ENCODE data around the gene PCDHGC3.

The PCDHGC3 gene

DNA sequence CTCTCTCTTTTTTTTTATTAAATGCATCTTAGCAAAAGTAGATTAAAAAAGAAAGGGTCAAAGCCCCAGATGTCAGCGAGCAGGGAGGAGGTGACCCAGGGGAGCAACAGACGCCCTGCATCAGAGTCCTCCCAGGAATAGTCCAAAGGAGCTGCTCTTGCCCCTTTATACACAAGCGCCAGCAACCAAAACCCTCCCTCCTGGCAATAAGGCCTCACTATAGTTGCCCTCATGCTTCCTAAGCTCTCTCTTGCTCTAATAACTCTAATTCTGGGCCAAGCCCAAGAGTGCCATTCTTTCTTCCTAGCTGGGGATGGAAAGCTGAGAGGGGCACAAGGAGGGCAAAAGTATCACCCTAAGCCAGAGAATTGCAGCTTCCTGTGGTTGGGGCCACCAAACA lies 39.4 kb downstream of the PCDHGC3 start:
- TF ChIP-seq, protein P1, sequence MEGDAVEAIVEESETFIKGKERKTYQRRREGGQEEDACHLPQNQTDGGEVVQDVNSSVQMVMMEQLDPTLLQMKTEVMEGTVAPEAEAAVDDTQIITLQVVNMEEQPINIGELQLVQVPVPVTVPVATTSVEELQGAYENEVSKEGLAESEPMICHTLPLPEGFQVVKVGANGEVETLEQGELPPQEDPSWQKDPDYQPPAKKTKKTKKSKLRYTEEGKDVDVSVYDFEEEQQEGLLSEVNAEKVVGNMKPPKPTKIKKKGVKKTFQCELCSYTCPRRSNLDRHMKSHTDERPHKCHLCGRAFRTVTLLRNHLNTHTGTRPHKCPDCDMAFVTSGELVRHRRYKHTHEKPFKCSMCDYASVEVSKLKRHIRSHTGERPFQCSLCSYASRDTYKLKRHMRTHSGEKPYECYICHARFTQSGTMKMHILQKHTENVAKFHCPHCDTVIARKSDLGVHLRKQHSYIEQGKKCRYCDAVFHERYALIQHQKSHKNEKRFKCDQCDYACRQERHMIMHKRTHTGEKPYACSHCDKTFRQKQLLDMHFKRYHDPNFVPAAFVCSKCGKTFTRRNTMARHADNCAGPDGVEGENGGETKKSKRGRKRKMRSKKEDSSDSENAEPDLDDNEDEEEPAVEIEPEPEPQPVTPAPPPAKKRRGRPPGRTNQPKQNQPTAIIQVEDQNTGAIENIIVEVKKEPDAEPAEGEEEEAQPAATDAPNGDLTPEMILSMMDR (IDR thresholded peaks at IDR 0.05; ENCODE audit: unreplicated experiment in 3 of 3): no peak
- H3K27me3 Mint-ChIP-seq (ENCODE audit: low read depth): peaks cover 3% of the 10 kb centered on the region
- peak overlapping the region; percentile 54 to 64 (median 63) for H3K4me3 Mint-ChIP-seq
- peaks cover 87% of the 10 kb centered on the region for H3K4me1 Mint-ChIP-seq
- H3K27ac Mint-ChIP-seq: peak overlapping the region in 1 of 3 experiments; percentile 99
- peaks cover 55% of the 10 kb centered on the region for H3K36me3 Mint-ChIP-seq (ENCODE audit: low read depth)
- H3K9me3 Mint-ChIP-seq: no peaks in the 10 kb centered on the region

DNA sequence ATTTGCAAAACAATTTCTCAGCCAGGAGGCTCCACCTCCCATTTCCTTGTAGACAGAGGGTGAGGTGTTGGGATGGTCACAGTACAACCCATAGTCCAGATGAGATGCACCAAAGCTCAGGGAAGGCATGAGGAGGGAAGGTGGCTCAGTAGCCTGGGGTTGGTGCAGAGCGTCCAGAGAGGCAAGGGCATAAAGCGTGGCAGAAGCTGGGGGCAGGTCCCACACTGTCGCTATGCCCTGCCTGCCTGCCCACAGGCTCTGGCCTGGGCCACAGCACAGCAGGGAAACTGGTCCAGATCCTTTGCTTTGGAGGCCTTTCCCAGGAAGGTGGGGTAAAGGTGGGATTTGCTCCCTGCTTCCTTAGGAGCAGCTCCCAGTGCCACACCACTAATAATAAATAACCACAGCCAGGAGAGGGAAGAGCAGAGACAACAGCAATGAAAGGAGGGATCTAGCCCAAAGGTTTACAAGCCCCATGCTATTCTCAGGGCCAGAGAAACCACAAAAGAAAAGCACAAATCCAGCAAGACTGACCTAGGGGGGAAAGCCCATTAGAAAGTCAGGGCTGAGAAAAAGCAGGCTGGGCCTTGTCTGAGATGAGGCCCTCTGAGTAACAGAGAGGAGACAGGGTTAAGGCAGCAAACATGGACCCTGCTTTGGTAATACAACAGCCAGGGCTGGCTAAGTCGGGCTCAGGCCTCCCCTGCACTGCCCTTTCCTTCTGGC lies 40.3 kb downstream of the PCDHGC3 start:
- peak overlapping the region in 1 of 3 experiments; percentile 99 for H3K27ac Mint-ChIP-seq
- peaks cover 58% of the 10 kb centered on the region for H3K36me3 Mint-ChIP-seq (ENCODE audit: low read depth)
- H3K9me3 Mint-ChIP-seq: no peaks in the 10 kb centered on the region
- H3K4me1 Mint-ChIP-seq: peaks cover 93% of the 10 kb centered on the region
- H3K27me3 Mint-ChIP-seq (ENCODE audit: low read depth): peaks cover 3% of the 10 kb centered on the region
- TF ChIP-seq, protein P1 (IDR thresholded peaks at IDR 0.05; ENCODE audit: unreplicated experiment in 3 of 3): no peak
- peak overlapping the region in 2 of 3 experiments; percentile 14 to 51 for H3K4me3 Mint-ChIP-seq

DNA sequence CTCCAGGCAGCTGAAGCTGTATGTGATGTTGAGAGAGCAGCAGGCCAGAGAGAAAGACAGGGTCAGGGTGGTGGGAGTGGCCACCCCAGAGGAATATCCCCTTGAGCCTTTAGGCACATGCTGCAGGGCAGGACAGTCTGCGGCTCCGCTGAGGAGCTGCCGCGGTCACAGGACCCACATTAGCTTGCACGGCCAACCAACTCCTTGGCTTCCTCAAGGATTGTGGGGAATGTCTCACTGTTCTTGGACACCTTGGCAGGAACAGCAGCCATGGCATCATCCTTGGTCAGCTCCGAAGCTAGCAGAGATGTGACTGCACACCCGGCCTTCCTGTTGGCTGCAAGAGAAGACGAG lies 40.9 kb downstream of the PCDHGC3 start:
- Mint-ChIP-seq H3K4me1 (peaks cover 95% of the 10 kb centered on the region), H3K27me3 (ENCODE audit: low read depth) (peaks cover 3% of the 10 kb centered on the region), H3K4me3 (peak overlapping the region in 1 of 3 experiments; percentile 55), H3K36me3 (ENCODE audit: low read depth) (peaks cover 58% of the 10 kb centered on the region), H3K9me3 (no peaks in the 10 kb centered on the region), H3K27ac (peak overlapping the region in 1 of 3 experiments; percentile 99)
- TF ChIP-seq, protein P1 (IDR thresholded peaks at IDR 0.05; ENCODE audit: unreplicated experiment in 3 of 3): no peak

DNA sequence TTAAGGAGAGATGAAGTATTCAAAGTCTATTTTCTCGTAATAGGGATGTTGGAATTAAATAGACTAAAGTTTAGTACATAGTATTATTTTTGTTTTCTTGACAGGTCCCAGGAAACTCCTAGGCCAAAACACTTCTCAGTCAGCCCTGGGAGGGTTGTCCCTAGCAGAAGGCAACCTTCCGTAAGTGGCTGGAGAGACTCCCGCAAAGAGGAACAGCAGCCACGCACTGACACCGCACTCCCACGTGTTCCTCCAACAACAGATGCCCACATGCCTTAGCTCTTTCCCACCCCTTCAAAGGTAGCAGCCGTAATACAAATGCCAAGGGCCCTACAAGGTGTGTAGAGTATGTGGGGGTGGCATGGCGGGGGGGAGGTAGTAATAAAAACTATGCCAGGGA lies 41.5 kb downstream of the PCDHGC3 start:
- TF ChIP-seq, protein P1 (IDR thresholded peaks at IDR 0.05; ENCODE audit: unreplicated experiment in 3 of 3): no peak
- Mint-ChIP-seq H3K36me3 (ENCODE audit: low read depth) (peaks cover 58% of the 10 kb centered on the region), H3K4me3 (peak overlapping the region in 1 of 3 experiments; percentile 55), H3K9me3 (no peaks in the 10 kb centered on the region), H3K27ac (peak overlapping the region in 1 of 3 experiments; percentile 99), H3K4me1 (peaks cover 97% of the 10 kb centered on the region), H3K27me3 (ENCODE audit: low read depth) (peaks cover 3% of the 10 kb centered on the region)

DNA sequence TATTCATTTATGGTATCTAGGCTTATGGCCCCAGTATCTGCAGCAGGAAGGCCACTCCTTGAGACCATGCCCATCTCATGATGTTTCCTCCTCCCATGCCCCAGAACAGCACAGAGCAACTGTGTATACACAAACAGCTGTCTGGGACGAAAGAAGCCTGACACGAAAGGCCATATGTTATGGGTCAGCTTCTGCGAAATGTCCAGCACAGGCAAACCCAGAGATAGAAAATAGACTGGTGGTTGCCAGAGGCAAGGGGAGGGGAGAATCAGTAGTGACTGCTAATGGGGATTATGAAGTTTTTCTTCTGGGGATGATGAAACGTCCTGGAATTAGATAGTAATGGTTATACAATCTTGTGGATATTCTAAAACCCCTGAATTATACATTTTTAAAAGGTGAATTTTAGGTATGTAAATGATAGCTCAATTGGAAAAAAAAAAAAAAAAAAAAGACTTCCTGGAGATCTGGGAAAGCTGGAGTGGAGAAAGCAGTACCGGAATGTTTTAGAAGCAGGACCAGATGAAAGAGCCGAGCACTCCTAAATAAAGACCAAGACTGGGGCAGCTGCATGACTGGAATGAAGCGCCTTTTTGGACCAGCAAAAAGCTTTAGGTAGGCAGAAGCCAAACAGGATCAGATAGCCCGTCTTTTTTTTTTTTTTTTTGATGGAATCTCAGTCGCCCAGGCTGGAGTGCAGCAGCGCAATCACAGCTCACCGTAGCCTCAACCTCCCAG lies 42.3 kb downstream of the PCDHGC3 start:
- H3K36me3 Mint-ChIP-seq (ENCODE audit: low read depth): peaks cover 59% of the 10 kb centered on the region

More for the DNA sequence above, 42.3 kb downstream of the PCDHGC3 start:
- TF ChIP-seq, protein P1 (IDR thresholded peaks at IDR 0.05; ENCODE audit: unreplicated experiment in 3 of 3): no peak
- Mint-ChIP-seq H3K9me3 (no peaks in the 10 kb centered on the region), H3K27me3 (ENCODE audit: low read depth) (peaks cover 3% of the 10 kb centered on the region), H3K4me3 (peak overlapping the region in 2 of 3 experiments; percentile 21 to 34), H3K4me1 (peaks cover 94% of the 10 kb centered on the region), H3K27ac (peak overlapping the region in 1 of 3 experiments; percentile 99)
